Activated T-cell treated with anti-CD3 and anti-CD28 coated beads for 1 hour (primary cell): ENCODE measurements around the gene CEACAM7.
A peak's percentile ranks its signal among the peaks of the same experiment; 100 is the strongest.
"Not testable (repeated sequence)": the region's sequence is repeated elsewhere in the genome, so short reads cannot be mapped to it uniquely, and the experiment has no call there.

ENCODE experiments used
- DNase-seq: peaks from one replicate; pipeline ENCODE4 v3.0.0-alpha.2; 2020; ENCODE audit warnings: low read depth

CEACAM7 gene

GRCh38 chr19:41688098-41688497, at the start of gene CEACAM7:
CEACAM7 (minus strand) TSS chr19:41688270; CDS start chr19:41688165, 105 bp downstream.
- no peak for DNase-seq

GRCh38 chr19:41735071-41735600, 47.1 kb upstream of the CEACAM7 start:
- no peak for DNase-seq

- no peak for DNase-seq
Observed at GRCh38 chr19:41734585-41734984, 46.5 kb upstream of the CEACAM7 start.

- DNase-seq, result no peak
Observed at GRCh38 chr19:41734156-41734555, 46.1 kb upstream of the CEACAM7 start.

GRCh38 chr19:41726493-41726892, 38.4 kb upstream of the CEACAM7 start:
- DNase-seq, result no peak

GRCh38 chr19:41720103-41720502, 32.0 kb upstream of the CEACAM7 start:
- no peak for DNase-seq

GRCh38 chr19:41718761-41719160, 30.7 kb upstream of the CEACAM7 start:
- DNase-seq, result no peak

- DNase-seq, result no peak
Observed at GRCh38 chr19:41714598-41714997, 26.5 kb upstream of the CEACAM7 start.

GRCh38 chr19:41711376-41712261, 23.5 kb upstream of the CEACAM7 start:
- DNase-seq, result no peak

- DNase-seq, result no peak
Observed at GRCh38 chr19:41709951-41710645, 22.0 kb upstream of the CEACAM7 start.

- not testable (repeated sequence) for DNase-seq
Observed at GRCh38 chr19:41709516-41709915, 21.4 kb upstream of the CEACAM7 start.

GRCh38 chr19:41708481-41708880, 20.4 kb upstream of the CEACAM7 start, which contains the start of gene CEACAM5:
CEACAM5 (plus strand) TSS chr19:41708626; CDS start chr19:41708732, 106 bp downstream.
- DNase-seq, result no peak

- DNase-seq, result no peak
Observed at GRCh38 chr19:41707871-41708371, 19.9 kb upstream of the CEACAM7 start.

GRCh38 chr19:41707502-41707812, 19.4 kb upstream of the CEACAM7 start:
- DNase-seq, result no peak

GRCh38 chr19:41706741-41707501, 18.9 kb upstream of the CEACAM7 start:
- DNase-seq, result peak; percentile 49

- DNase-seq, result peak; percentile 27
Observed at GRCh38 chr19:41705393-41706174, 17.5 kb upstream of the CEACAM7 start.

GRCh38 chr19:41703602-41704293, 15.7 kb upstream of the CEACAM7 start:
- DNase-seq, result no peak

- no peak for DNase-seq
Observed at GRCh38 chr19:41702171-41702651, 14.1 kb upstream of the CEACAM7 start.

GRCh38 chr19:41701401-41702075, 13.5 kb upstream of the CEACAM7 start:
- no peak for DNase-seq
